Measurements from ENCODE around the gene ALDH1A3. TPM values are rescaled to one million over a fixed set of nuclear protein-coding genes. Genes with fewer than 3 reads are reported as not detected.

Gene ALDH1A3
- total RNA-seq, 4 donors from 2014 or later: 7.1 to 17.9 (median 8.5) TPM

DNA sequence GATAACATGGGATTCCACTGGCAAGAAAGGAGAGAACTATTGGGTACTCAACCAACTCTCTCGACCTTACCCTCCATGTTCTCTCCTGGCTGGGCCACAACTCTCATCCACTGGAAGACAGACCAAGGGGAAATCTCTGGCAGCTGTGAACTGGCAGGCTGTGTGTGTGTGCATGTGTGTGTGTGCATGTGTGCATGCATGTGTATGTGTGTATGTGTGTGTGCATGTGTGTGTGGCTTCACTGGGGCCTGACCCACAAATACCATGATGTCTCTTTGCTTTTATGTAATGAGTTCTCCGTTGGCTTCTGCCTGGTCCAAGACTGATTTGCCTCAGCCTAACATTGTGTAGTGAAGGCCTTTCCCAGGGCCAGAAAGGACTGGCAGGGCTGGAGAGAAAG lies 4.1 kb upstream of the ALDH1A3 start:
- Histone ChIP-seq H3K9me3 (no peaks in the 10 kb centered on the region), H3K36me3 (no peaks in the 10 kb centered on the region), H3K27me3 (peaks cover 3% of the 10 kb centered on the region), H3K4me3 (replicated peaks in 1 of 3) (no peak overlapping the region), H3K27ac (no peak overlapping the region), H3K4me1 (peaks cover 0 to 14% of the 10 kb centered on the region in 2 donors)
- DNase-seq: no peak
- TF ChIP-seq, protein P1, sequence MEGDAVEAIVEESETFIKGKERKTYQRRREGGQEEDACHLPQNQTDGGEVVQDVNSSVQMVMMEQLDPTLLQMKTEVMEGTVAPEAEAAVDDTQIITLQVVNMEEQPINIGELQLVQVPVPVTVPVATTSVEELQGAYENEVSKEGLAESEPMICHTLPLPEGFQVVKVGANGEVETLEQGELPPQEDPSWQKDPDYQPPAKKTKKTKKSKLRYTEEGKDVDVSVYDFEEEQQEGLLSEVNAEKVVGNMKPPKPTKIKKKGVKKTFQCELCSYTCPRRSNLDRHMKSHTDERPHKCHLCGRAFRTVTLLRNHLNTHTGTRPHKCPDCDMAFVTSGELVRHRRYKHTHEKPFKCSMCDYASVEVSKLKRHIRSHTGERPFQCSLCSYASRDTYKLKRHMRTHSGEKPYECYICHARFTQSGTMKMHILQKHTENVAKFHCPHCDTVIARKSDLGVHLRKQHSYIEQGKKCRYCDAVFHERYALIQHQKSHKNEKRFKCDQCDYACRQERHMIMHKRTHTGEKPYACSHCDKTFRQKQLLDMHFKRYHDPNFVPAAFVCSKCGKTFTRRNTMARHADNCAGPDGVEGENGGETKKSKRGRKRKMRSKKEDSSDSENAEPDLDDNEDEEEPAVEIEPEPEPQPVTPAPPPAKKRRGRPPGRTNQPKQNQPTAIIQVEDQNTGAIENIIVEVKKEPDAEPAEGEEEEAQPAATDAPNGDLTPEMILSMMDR (IDR thresholded peaks at IDR 0.05): no peak
- no peak for TF ChIP-seq POLR2A (IDR thresholded peaks at IDR 0.05)
- WGBS, 2 donors: 100% methylated on average over 2 of the region's 2 CpGs
- intact Hi-C loops (cut with DNase I): loop anchor here (5.0 kb wide), 1 partner anchor 248 kb away; no protein-coding TSS in a partner anchor

DNA sequence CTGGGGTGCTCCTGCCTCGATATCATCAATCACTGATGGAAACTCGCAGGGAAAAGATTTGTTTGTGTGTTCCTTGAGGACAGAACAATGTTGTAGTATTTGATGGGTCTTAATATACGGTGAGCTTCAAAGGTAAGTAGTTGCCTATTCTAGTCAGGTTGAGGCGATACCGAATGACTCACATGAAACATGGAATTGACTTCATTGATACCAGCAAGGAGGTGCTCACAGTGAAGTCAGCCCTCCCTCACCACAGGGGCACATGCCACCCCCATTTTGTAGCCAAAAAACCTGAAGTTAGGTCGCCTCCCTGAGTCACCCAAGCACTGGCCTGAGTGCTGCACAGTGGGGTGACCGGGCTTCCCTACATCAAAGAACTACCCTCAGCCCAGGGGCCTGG lies 3.7 kb upstream of the ALDH1A3 start:
- WGBS, 2 donors: 92 to 98% methylated on average over 7 of the region's 7 CpGs
- H3K27ac ChIP-seq: no peak overlapping the region
- no peak for TF ChIP-seq POLR2A (IDR thresholded peaks at IDR 0.05)
- TF ChIP-seq, protein P1 (IDR thresholded peaks at IDR 0.05): no peak

DNA sequence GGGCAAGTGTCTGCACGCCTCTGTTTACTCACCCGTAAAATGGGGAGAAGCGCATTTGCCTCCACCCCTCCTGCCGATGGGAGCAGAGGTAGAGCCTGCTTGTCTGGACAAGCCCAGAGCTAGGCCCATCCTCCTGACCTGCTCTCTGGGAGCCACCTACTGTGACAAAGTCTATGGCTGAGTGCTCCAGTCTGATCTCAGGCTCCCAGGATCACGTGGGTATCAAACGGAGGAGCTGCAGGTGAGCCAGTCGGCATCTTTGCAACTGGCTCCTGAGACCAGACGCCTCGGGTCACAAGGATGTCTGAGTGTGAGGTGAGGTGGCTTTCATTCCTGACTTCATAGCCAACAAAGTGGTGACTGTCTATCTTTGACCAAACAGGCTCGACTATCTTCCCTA lies 2.1 kb upstream of the ALDH1A3 start:
- Histone ChIP-seq H3K27me3 (peaks cover 3% of the 10 kb centered on the region), H3K4me3 (replicated peaks in 1 of 3) (no peak overlapping the region), H3K9me3 (no peaks in the 10 kb centered on the region), H3K4me1 (peaks cover 0 to 15% of the 10 kb centered on the region in 2 donors), H3K36me3 (no peaks in the 10 kb centered on the region), H3K27ac (no peak overlapping the region)
- TF ChIP-seq, protein P1 (IDR thresholded peaks at IDR 0.05): no peak
- TF ChIP-seq POLR2A (IDR thresholded peaks at IDR 0.05): no peak
- intact Hi-C loops (cut with DNase I): loop anchor here (5.0 kb wide), 1 partner anchor 250 kb away; no protein-coding TSS in a partner anchor
- peak; percentile 27 to 43 for DNase-seq
- WGBS, 2 donors: 67 to 74% methylated on average over 8 to 10 of the region's 10 CpGs

More for the DNA sequence above, 3.7 kb upstream of the ALDH1A3 start:
- no peak for DNase-seq
- Histone ChIP-seq H3K4me3 (replicated peaks in 1 of 3) (no peak overlapping the region), H3K27me3 (peaks cover 3% of the 10 kb centered on the region), H3K36me3 (no peaks in the 10 kb centered on the region), H3K4me1 (peaks cover 0 to 15% of the 10 kb centered on the region in 2 donors), H3K9me3 (no peaks in the 10 kb centered on the region)
- intact Hi-C loops (cut with DNase I): loop anchor here (5.0 kb wide), 1 partner anchor 249 kb away; no protein-coding TSS in a partner anchor

DNA sequence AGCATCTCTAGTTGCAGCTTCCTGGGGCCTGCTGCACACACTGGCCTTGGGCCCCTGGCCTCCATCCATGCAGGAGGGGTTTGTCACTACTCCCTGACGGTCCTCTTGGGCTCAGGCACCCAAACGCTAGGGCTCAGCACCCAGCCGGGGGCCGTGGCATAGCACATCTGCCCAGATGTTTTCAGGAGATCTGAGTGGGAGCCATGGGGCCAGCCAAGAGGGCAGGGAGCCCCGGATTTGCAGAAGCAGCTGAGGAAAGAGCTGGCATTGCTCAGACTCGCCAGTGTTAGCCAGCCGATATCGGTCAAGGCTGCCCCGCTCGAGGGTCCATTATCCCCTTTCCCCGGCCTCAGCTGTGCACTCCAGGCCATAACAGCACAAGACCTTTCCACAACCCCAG lies 1.5 kb upstream of the ALDH1A3 start:
- no peak for DNase-seq
- 86 to 89% methylated on average over 6 to 10 of the region's 11 CpGs for WGBS, 2 donors
- TF ChIP-seq, protein P1 (IDR thresholded peaks at IDR 0.05): no peak
- no peaks in the 10 kb centered on the region for H3K9me3 ChIP-seq
- H3K4me1 ChIP-seq: peaks cover 0 to 15% of the 10 kb centered on the region in 2 donors
- no peak overlapping the region for H3K4me3 ChIP-seq (replicated peaks in 1 of 3)
- H3K27ac ChIP-seq: no peak overlapping the region
- intact Hi-C loops (cut with DNase I): loop anchor here (5.0 kb wide), 1 partner anchor 251 kb away; no protein-coding TSS in a partner anchor
- no peaks in the 10 kb centered on the region for H3K36me3 ChIP-seq
- H3K27me3 ChIP-seq: peaks cover 3% of the 10 kb centered on the region

DNA sequence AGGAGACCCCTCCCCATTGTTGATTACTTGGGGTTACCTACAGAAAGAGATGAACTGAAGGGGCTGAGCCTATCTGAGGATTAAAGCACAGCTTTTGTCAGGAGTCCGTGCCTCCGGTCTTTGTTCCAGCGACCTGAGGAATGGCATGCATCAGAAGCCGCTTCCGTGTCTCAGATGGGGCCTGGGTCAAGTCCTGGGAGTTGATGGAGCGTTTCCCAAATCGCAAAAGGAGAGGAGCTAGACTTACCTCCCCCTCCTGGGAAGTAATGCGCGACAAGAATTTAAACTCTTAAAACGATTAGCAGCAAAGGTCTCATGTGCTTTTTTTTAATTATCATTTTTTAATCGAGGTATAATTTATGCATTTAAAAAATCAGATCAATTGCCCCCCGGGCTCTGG lies 983 bp upstream of the ALDH1A3 start:
- Histone ChIP-seq H3K27me3 (peaks cover 3% of the 10 kb centered on the region), H3K27ac (no peak overlapping the region), H3K9me3 (no peaks in the 10 kb centered on the region), H3K4me1 (peaks cover 0 to 15% of the 10 kb centered on the region in 2 donors), H3K4me3 (replicated peaks in 1 of 3) (peak overlapping the region in 1 of 3 donors; percentile 34), H3K36me3 (no peaks in the 10 kb centered on the region)
- intact Hi-C loops (cut with DNase I): loop anchor here (5.0 kb wide), 1 partner anchor 251 kb away; no protein-coding TSS in a partner anchor
- DNase-seq: no peak
- no peak for TF ChIP-seq POLR2A (IDR thresholded peaks at IDR 0.05)
- TF ChIP-seq, protein P1 (IDR thresholded peaks at IDR 0.05): no peak
- 39 to 46% methylated on average over 12 of the region's 12 CpGs for WGBS, 2 donors

All from thyroid gland (tissue), 4 donors.